HepG2 (cell line): ENCODE results near the gene EPS8L3. TPM values are rescaled to one million over a fixed set of nuclear protein-coding genes. Genes with fewer than 3 reads are reported as not detected.
A peak's percentile ranks its signal among the peaks of the same experiment; 100 is the strongest.

ENCODE experiments used
- AKAP8 ChIP-seq: sonication (generic); formaldehyde crosslinking; IDR thresholded peaks from 2 replicates; pipeline ENCODE4 v1.5.1; 2020; ENCODE audit warnings: mild to moderate bottlenecking, missing genetic modification reagents
- DMTF1 ChIP-seq: sonication (generic); formaldehyde crosslinking; IDR thresholded peaks from 2 replicates; pipeline ENCODE4 v1.4.0; 2020; ENCODE audit warnings: mild to moderate bottlenecking, missing genetic modification reagents
- FOXA3 ChIP-seq: IDR thresholded peaks from 2 replicates; pipeline ENCODE4 v1.6.1; 2016; ENCODE audit warnings: missing genetic modification reagents, missing compliant biosample characterization
- GABPB1 ChIP-seq: IDR thresholded peaks from 2 replicates; pipeline ENCODE4 v1.6.1; 2016; ENCODE audit warnings: mild to moderate bottlenecking, missing genetic modification reagents, moderate library complexity, missing compliant biosample characterization
- KAT8 ChIP-seq: IDR thresholded peaks from 2 replicates; pipeline ENCODE4 v1.6.1; 2016; ENCODE audit warnings: missing genetic modification reagents, missing compliant biosample characterization
- KDM5B ChIP-seq: sonication (generic); formaldehyde crosslinking; IDR thresholded peaks from 2 replicates; pipeline ENCODE4 v1.4.0; 2020; ENCODE audit warnings: missing genetic modification reagents, mild to moderate bottlenecking, borderline replicate concordance
- MXD3 ChIP-seq: IDR thresholded peaks from 2 replicates; pipeline ENCODE4 v1.6.1; 2016; ENCODE audit warnings: mild to moderate bottlenecking, missing biosample characterization, missing genetic modification reagents
- PHF5A ChIP-seq: IDR thresholded peaks from one replicate; pipeline ENCODE4 v1.6.1; 2018; ENCODE audit warnings: low read depth, missing genetic modification reagents; ENCODE audit not compliant: unreplicated experiment
- PHF8 ChIP-seq: sonication (generic); formaldehyde crosslinking; IDR thresholded peaks from 2 replicates; pipeline ENCODE4 v1.5.0; 2020; ENCODE audit warnings: missing genetic modification reagents
- REL ChIP-seq: sonication (generic); formaldehyde crosslinking; conservative IDR thresholded peaks from 2 replicates; pipeline ENCODE4 v1.8.0; 2022; ENCODE audit warnings: mild to moderate bottlenecking, missing genetic modification reagents, moderate library complexity
- RORA ChIP-seq: sonication (generic); formaldehyde crosslinking; IDR thresholded peaks from 2 replicates; pipeline ENCODE4 v1.5.0; 2020; ENCODE audit warnings: mild to moderate bottlenecking, missing genetic modification reagents, moderate library complexity
- TFE3 ChIP-seq: IDR thresholded peaks from 2 replicates; pipeline ENCODE4 v1.6.1; 2016
- ZBTB4 ChIP-seq: sonication (generic); formaldehyde crosslinking; IDR thresholded peaks from 2 replicates; pipeline ENCODE4 v1.4.0; 2020; ENCODE audit warnings: missing genetic modification reagents, mild to moderate bottlenecking, borderline replicate concordance
- ZNF280B ChIP-seq: sonication (generic); formaldehyde crosslinking; IDR thresholded peaks from 2 replicates; pipeline ENCODE4 v1.5.0; 2020; ENCODE audit warnings: missing genetic modification reagents, mild to moderate bottlenecking, borderline replicate concordance
- ZNF747 ChIP-seq: sonication (generic); formaldehyde crosslinking; IDR thresholded peaks from 2 replicates; pipeline ENCODE4 v1.8.1; 2023; ENCODE audit warnings: missing genetic modification reagents, mild to moderate bottlenecking, borderline replicate concordance
- ZSCAN5A ChIP-seq: sonication (generic); formaldehyde crosslinking; IDR thresholded peaks from 2 replicates; pipeline ENCODE4 v1.8.0; 2022; ENCODE audit warnings: mild to moderate bottlenecking, missing genetic modification reagents, borderline replicate concordance
- polyA plus RNA-seq, 8 experiments: library from polyadenylated mRNA; depleted of rRNA in 3 of 8; stranded (reverse) in 7 of 8; unstranded in 1 of 8; fragments of >200 nt; fragmentation: Illumina TruSeq in 4 of 8; extraction: Trizol in 4 of 8; gene quantifications; 2 replicates each; pipeline versions ENCODE4 v1.2.1 to v1.2.3, GENCODE V29; 2011 to 2016; ENCODE audit warnings: low read depth in 4 of 8, missing spikeins in 1 of 8, mixed read lengths in 1 of 8; ENCODE audit not compliant: insufficient read depth in 1 of 8
- total RNA-seq, 5 experiments: library from RNA; depleted of rRNA; stranded (reverse); fragments of >200 nt; fragmentation: Illumina TruSeq; extraction: Trizol; gene quantifications; 2 replicates each; pipeline ENCODE4 v1.2.3, GENCODE V29; 2016; ENCODE audit warnings: low read depth in 1 of 5

EPS8L3 gene
- total and polyA plus RNA-seq, 2 of the 13 experiments (the other 11 are each of a cell fraction or from before 2014, with no cell fraction given) = 18.2 to 106 TPM

GRCh38 chr1:109739738-109740614 lies 23.7 kb downstream of the EPS8L3 start (continued):
- peak; percentile 89; the same call in 1 of the 2 replicates for TF ChIP-seq ZBTB4 (CRISPR knock-in tag)
- peak; percentile 68; the same call in 1 of the 2 replicates for TF ChIP-seq ZNF747 (CRISPR knock-in tag)
- no peak; the same call in 1 of the 2 replicates for TF ChIP-seq REL (CRISPR knock-in tag)
- TF ChIP-seq MXD3 (CRISPR knock-in tag) = peak; percentile 46; the same call in 1 of the 2 replicates
- peak; percentile 80; the same call in 1 of the 2 replicates for TF ChIP-seq AKAP8 (CRISPR knock-in tag)
- peak; percentile 5 for TF ChIP-seq PHF5A
- TF ChIP-seq ZSCAN5A = peak; percentile 71; the same call in 1 of the 2 replicates
- peak; percentile 69 for TF ChIP-seq PHF8
- TF ChIP-seq KAT8 (CRISPR knock-in tag) = peak; percentile 51; the same call in 1 of the 2 replicates
- peak; percentile 61; the same call in 1 of the 2 replicates for TF ChIP-seq KDM5B
- peak; percentile 35; the same call in 1 of the 2 replicates for TF ChIP-seq ZNF280B (CRISPR knock-in tag)
- TF ChIP-seq GABPB1 = peak; percentile 63; the same call in 1 of the 2 replicates
- TF ChIP-seq RORA = no peak
- TF ChIP-seq FOXA3 = peak; percentile 21; the same call in 1 of the 2 replicates
- peak; percentile 27; the same call in 1 of the 2 replicates for TF ChIP-seq TFE3
- TF ChIP-seq DMTF1 (CRISPR knock-in tag) = 0 out of 2 replicates have a peak, but pooled peaks have one; percentile 16
